GM21825 (cell line): ENCODE data around the gene CHCHD6.

Experiments
- ATAC-seq: cut with Tn5 transposase; IDR thresholded peaks from one replicate; pipeline ENCODE4 v1.9.1; 2021; ENCODE audit warnings: mild to moderate bottlenecking, moderate library complexity; ENCODE audit not compliant: unreplicated experiment

The CHCHD6 gene

DNA sequence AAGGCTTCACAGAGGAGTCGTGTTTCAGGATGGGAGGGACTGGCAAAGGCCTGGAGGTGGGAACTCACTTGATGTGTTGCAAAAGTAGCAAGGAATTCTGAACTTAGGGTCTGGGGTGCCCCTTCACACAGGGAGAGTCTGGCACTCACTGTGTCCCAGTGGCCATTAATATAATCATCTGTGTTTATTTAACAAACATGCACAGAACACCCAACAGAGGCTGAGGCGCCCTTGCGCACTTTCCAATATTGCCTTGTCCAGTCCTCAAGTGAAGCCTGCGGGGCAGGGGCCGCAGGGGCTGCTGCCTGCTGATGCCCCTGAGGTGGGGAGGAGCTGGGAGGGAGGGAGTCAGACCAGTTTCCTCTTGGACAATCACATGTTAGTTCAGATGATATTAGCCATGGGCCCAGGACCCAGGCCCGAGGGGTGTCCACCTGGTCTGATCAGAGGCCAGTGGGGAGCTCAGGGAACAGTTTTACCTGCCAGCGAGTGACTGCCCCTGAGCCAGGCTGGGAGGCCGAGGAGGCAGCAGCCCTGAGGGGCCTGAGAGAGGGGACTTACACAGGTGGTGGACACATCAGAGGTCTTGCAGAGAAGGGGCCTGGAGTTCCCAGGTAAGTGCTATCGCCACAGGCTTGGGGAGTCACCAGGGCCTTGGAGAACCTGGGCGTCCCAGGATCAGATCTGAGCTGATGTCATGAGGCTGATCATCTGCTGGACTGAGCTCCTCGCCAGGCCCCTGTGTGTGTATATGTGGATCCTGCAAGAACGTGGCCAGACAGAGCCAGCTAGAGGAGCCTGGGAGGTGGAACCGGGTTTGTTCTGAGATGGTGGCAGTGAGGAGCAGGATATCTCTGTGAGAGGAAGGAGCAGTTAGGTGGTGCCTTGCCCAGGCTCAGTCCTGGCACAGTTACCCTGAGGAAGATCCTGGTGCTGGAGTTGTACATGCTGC lies 35.3 kb upstream of the CHCHD6 start:
- no peak for ATAC-seq

DNA sequence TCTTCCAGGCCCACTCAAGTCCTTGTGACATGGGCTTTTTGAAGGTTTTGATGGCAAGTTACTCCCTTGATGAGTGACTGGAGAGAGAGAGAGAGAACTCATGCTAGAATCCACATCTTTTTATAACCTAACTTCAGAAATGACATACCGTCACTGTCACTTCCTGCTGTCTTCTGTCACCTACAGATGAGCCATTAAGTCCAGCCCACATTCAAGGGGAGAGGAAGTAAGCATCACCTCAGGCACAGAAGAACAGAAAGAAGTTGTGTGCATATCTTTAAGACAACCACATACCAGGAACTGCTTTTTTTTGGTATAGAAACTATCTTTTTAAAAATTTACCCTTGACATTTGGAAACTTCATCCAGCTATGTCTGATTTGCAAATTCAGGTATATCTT lies 32.5 kb upstream of the CHCHD6 start:
- no peak for ATAC-seq

DNA sequence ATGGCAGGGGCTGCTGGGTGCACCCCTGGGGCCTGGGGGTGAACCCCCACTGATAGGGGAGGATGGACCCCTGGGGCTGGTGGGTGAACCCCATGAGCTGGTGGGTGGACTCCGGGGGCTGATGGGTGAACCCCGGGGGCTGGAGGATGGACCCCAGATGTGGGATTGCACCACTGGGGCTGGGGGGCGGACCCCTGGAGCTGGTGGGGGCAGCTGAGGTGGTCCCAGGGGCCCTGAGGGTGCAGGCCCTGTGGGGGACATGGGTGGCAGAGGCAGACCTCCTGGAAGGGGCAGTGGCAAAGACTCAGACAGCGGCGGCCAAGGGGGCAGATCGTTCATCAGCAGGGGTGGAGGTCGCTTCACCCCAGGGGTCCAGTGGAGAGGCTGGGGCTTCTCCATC lies 31.7 kb upstream of the CHCHD6 start:
- ATAC-seq: no peak

DNA sequence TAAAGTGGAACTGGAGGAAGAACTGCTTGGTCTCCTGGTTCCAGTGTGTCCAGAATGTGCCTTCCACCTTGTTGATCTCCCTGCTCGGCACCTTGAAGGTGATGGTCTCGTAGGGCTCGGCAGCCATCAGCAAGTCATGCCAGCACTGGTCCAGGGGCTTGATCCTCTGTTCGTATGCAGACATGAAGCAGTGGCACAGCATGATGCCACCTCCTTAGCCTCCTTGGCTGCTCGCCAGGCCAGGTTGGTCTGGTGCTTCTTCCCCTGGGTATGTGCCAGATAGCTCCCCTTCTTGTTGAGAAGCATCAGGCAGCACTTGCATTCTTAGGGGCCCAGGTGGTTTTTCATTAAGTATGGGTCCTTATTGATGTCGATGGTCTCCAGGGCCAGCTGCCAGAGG lies 31.3 kb upstream of the CHCHD6 start:
- no peak for ATAC-seq

DNA sequence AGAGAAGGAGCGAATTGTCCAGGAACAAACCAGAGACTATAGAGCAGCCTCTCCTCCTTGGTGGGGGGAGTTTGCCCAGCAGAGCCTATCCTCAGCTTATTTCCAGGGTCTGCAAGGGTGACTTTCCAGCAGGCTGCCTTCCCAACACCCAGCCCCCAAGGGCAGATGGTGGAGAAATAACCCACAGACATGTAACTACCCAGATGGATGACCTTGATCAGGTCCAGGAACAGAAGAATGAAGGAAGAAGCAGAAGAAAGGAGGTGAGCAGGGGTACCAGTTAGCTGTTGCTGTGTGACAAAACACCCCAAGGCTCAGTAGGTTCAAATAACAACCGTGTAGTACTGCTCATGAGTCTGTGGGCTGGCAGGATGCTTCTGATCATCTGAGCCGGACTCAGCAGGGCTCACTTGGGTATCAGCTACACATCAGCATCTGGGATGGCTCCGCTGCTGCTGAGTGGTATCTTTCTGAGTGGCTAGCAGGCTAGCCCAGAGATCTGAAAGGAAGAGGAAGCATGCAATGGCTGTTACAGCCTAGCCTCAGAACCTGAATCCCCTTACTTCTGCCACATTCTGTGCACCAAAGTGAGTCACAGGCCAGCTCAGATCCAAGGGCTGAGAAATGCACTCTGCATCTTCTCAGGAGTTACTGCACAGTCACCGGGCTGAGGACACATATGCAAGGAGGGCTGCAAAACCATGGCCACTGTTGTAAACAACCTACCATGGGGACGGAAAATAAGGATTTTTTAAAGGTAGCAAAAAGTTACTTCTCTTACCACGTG lies 26.9 kb upstream of the CHCHD6 start:
- ATAC-seq: no peak

DNA sequence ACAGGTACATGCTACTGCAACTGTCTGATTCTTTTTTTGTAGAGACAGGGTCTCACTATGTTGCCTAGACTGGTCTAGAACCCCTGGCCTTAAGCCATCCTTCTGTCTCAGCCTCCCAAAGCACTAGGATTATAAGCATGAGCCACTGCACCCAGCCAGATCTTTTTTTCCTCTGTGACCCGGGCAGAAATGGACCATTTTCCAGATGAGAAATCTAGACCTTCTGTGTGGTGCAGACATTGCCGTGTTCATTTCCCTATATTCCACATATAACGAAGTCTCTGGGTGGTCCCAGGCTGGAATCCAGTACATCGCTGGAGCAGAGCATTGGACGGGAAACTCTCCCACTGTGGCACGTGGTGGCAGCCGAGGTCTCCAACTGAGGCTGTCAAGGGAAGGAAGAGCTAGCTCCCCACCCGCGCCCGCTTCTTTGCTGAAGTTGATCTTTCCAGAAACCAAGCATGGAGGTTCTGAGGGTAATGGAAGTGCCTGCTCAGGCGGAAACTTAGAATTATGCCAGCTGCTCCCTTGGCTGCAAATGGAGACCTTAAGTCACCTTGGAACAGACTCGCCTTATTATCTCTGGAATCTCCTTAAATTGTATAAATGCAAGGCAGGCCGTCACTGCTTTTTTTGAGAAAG lies 26.1 kb upstream of the CHCHD6 start:
- no peak for ATAC-seq

DNA sequence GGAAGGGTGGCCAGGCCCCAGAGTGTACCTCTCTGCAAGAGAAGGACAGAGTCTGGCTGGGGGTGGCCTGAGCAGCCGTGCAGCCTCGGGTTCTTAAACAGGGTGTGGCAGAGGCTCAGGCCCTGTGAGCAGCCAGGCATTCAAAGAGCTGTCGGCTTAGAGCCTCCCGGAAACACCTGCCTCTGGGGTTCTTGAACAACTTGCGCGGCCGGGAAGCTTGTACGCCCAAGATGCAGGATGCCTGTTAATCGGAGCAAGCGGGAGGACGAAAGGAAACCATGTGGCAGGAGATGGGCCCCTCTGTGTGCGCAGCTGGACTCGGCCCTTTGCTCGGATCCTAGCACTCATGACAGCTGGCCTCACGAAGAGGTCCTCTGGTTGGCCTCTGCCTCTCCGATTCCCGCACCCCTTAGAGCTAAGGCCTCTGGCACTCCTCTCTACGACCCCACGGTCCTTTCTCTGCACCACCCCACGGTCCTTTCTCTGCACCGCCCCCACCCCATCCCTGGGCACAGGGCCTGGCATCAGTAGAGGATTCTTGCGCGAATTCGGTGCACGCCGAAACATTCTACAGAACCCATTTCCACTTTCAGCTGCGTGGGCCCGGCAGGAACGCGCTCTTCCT lies 25.2 kb upstream of the CHCHD6 start:
- no peak for ATAC-seq

DNA sequence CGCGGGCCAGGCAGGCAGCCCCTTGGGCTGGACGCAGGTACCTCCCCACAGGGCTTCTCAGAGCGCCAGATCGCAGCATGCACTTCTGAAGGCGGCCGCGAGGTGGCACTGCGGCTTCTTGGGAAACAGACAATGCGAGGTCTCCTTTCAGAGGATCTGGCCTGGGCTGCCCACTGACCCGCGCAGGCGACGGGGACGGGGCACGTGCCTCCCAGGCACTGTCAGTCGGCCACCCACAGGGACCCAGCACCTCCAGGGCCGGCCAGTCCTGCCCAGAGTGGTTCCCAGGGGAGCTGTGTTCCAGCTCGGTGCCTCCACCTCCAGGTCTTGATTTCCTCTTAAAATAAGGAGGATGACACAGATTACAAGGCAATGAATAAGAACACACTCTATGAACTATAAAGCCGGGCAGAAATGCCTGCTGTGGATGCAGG lies 24.7 kb upstream of the CHCHD6 start:
- no peak for ATAC-seq

DNA sequence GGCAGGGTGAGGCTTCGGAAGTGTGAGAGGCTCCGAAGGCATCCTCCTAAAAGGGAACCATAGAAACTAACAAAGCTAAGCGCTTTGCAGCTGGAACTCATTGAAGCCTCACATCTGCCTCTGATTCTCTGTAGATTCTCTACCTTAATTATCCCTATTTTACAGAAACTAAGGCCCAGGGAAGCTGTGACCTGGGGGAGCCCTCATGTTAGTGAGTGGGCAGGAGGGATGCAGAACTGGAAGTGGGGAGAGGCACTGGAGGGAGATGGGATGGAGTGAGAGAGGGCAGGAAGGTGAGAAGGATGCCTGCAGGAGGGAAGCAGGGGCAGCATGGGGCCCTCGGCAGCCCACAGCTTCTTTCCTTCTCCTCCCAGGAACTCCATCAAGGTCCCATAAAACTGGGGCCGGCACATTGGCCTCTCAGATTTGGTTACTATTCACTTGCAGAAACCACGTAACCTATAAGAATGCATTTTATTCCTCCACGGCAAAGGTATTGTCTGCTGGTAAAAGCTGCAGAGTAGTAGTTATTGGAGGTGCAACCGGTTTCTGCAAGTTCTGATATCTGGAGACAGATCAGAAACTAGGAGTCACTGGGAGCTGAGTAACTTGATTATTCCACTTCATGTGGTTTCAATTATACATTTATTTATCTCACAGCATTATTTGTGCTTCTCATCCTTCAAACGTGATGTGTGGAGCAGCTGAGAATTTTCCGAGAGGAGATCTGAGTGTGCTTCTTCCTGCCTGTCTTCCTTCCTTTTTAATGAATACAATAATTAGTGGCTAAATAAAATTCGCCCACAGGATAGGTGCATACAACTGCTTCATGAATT lies 24.0 kb upstream of the CHCHD6 start:
- no peak for ATAC-seq

DNA sequence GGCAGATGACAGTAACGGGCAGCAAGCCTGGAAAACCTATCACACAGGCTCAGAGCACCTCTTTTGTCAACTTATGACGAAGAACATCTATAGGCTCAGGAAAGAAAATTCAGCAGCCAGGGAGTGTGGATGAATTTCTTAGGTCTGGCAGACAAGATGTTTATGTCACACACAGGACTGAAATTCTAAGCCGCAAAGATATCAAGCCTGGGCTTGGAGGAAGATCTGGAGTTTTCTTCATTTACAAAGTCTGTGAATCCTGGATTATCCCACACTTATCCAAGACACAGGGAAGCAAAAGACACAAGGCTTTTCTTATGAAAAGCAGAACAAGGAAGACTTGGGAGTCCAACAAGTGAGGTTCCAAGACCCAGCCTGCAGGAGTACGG lies 23.4 kb upstream of the CHCHD6 start:
- ATAC-seq: no peak

DNA sequence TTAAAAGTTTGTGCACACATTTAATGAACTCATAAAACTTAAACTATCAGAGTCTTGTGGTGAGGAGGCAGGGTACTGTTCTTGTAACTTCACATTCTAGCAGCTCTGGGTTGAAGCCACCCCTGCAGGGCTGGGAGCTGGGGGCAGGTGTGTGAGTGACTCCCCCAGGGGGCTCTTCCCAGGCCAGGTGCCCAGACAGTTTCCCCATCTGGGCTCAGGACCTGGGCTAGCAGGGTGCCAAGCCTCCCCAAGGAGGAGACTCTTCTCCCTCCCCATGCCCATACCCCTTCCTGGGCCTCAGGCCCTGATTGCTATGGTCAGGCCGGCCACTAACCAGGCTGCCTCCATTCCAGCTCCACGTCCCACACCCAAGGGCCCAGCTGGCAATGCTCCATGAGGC lies 22.0 kb upstream of the CHCHD6 start:
- ATAC-seq: no peak

DNA sequence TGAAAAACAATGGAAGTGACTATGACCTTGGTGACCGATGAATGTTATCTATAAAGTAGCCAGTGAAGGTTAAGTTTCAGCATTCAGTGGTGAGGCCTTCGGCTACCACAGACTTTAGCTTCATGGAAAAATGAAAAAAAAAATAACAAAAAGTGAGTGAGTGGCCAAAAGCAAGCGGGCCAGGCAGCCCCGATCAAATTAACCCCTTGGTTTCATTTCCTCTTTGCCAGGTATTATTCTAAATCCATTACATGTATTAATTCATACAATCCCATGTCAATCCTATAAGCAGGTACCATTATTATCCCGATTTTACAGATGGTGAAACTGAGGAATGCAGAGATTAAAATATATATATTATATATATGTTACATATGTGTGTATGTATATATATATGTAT lies 21.0 kb upstream of the CHCHD6 start:
- ATAC-seq: no peak

DNA sequence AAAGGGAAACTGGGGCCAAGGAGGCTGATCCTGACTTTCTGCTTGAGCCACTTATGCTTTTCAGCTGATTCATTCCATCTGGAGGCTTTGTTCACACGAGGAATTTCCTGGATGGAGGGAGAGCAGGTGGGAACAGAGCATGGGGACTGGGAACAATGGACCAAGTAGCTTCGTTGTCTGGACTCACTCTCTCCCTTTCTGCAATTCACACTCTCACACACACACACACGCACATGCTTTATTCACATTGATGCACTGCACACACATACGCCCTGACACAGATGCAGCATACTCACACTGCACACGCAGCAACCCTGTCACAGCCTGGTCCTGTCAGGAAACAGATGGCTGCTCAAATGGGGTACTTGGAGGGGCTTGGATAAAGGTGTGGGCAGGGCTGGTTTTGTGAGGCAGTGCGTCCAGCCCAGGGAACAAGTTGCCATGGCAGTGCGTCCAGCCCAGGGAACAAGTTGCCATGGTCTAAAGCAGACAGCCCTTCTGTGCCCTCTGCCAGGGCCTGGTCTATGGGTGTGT lies 19.8 kb upstream of the CHCHD6 start:
- no peak for ATAC-seq

DNA sequence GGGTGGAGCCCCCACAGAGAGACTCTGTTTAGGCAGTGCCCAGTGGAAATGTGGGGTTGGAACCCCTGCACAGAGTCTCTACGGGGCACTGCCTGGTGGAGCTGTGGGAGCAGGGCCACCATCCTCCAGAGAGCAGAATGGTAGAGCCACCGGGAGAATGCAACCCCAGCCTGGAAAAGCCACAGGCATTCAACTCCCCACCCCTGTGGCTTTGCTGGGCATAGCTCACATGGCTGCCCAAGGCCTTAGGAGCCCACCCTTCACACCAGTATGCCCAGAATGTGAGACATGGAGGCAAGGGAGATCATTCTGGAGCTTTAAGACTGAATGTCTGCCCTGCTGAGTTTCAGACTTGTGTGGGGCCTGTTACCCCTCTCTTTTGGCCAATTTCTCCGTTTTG lies 19.0 kb upstream of the CHCHD6 start:
- no peak for ATAC-seq

DNA sequence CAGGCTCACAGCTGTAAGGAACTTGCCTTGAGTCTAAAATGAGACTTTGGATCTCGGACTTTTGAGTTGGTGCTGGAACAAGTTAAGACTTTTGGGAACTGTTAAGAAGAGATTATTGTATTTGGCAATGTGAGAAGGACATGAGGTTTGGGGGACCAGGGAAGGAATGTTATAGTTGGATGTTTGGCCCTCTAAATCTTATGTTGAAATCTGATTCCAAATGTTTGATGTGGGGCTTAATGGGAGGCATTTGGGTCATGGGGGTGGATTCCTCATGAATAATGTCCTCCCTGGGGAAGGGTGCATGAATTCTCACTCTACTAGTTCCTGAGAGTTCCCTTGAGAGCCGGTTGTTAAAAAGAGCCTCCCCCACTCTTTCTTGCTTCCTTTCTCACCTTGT lies 18.5 kb upstream of the CHCHD6 start:
- no peak for ATAC-seq

DNA sequence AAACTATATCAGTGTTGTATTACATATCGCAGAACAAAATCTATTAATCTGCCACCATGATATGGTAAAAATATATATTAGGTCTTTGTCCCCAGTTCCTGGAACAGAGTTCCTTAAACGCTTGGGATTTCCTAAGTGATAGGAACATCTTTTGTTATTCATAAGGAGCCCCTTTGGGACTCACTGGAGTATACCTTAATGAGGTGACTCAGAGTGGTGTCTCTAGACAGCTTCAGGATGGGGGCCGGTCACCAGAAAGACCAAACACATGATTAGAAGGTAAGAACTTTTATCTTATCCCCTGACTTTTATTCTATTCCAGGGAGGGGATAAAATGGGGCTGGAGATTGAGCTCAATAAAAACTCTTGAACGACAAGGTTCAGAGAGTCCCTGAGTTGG lies 12.3 kb upstream of the CHCHD6 start:
- no peak for ATAC-seq

DNA sequence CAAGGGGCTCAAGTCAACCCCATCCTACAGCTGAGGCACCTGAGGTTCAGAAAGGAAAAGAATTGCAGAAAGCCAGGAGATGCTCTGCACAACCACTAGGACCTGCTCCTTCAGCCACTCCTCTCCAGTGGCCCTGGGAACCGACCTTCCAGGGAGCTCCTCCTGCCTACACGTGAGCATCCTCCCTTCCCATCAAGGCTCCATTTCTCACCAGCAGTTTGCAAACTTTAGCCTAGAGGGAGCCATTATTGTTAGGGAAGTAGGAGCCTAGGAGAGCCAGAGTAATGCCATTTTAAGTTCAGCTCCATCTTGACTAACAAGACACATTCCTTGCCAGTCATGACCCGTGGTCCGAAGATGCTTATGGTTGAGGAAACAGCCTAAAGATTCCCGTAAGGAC lies 11.2 kb upstream of the CHCHD6 start:
- no peak for ATAC-seq

DNA sequence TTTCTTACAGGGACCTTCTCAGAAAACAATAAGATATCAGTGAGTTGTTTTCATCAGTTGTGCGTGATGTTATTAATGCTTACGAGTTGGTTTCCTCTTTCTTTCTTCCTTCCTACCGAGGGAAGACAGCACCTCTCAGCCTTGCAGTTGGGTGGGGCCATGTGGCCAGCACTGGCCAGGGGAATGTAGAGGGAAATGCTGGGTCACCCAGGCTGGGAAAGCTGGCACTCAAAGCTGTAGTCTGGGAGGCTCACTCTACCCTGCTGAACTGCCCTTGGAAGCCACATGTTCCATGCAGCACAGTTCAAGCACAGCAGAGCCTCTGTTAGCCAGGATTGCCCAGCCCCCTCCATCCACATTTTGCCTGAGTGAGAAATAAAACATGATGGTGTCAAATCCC lies 10.1 kb upstream of the CHCHD6 start:
- ATAC-seq: no peak

DNA sequence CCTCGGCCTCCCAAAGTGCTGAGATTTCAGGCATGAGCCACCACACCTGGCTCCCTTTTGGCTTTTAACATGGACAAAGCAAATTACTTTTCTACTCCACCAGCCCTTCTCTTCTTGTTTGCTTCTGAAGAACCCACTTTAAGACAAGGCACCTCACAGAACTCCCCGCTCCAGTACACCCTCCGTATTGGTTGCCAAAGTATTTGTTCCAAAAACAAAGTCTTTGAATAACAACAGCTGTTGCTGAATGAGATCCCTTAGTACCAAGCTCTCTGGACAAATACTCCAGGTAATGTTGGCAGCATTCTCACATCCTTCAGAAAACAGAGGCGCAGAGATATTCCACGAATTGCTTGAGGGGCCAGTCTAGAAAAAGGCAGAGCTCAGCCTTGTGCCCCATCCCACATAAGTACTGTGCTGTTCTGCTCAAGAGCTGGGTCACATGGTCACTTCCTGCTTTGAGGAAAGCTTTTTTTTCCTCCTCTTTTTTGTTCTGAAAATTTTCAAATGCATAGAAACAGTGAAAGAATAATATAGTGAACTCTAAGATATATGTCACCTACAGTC lies 7.3 kb upstream of the CHCHD6 start:
- ATAC-seq: no peak

DNA sequence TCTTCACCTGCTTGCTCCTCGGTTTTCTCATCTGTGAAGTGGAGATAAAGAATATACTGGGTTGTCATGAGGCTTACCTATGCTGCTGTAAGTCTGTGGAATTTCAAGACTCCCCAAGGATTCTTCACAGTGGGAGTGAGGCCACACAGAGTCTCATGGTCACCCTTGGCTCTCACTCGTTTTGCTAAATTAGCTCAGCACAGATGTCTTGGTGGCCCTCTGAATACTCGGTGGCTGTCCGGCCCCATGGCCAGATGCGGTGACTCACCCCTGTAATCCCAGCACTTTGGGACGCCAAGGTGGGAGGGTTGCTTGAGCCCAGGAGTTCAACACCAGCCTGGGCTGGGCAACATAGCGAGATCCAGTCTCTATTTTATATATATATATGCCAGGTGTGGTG lies 5.0 kb upstream of the CHCHD6 start:
- no peak for ATAC-seq
